HG02885 (cell line): Measurements from ENCODE around the gene CD247.
A peak's percentile ranks its signal among the peaks of the same experiment; 100 is the strongest.
"Not testable (repeated sequence)": the region's sequence is repeated elsewhere in the genome, so short reads cannot be mapped to it uniquely, and the experiment has no call there.

ENCODE experiments used
- ATAC-seq: cut with Tn5 transposase; IDR thresholded peaks from one replicate; pipeline ENCODE4 v1.9.1; 2021; ENCODE audit warnings: mild to moderate bottlenecking; ENCODE audit not compliant: unreplicated experiment, poor library complexity

The CD247 gene

DNA sequence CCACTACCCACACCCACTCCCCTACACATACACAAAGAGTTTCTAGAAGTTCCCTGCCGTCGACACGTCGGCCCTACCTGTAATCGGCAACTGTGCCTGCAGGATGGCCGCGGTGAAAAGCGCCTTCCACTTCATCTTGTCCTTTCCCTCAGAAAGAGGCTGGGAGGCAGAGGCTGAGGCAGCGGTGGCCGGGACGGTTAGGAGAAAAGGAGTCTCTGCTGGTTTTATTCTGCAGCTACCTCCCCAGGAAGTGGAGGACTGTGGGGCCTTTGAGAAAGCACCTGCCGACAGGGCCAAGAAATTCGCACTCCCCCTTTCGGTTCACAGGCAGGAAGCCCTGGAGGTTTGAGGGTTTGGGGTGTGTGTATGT, at the start of gene CD247:
Gene CD247, minus strand, starts transcription at position 199 of the 370 bp plus-strand sequence. Its CDS starts 64 bp downstream, at position 135.
- ATAC-seq = no peak

DNA sequence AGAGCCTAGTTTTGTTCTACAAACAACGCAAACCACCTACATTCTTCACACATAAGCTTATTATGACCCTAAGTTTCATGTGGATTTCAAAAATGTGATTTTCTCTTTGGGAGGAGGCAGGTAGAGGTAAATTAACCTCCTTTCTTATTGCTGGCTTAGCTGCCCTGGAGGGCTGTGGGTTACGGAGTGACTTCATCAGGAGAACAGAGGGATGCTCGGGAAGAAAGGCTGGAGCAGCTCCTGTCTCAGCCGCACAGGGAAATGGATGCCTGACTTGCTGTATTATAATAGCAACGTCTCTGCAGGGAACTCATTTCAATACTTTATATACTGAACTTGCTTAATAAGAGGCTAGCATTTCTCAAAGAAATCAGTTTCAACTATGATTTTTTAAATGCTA, 49.3 kb upstream of the CD247 start:
- ATAC-seq = no peak

DNA sequence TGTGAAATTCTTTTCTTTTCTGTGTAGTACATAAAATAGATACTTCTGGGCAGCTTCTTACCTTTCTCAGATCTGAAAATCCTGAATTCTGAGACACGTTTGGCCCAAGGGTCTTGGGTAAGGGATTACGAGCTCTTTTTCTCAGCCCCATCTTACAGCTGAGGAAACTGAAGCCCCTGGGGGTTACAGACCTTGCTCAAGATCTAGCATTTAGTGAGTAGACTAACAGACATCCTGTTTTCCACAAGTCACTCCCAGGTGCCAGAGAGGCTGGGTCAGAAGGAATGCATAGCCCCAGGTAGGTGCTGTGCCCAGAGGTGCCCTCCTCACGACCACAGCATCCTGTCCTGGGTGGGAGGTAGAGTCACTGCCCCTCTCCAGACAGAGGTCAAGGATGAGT, 48.4 kb upstream of the CD247 start:
- no peak for ATAC-seq

DNA sequence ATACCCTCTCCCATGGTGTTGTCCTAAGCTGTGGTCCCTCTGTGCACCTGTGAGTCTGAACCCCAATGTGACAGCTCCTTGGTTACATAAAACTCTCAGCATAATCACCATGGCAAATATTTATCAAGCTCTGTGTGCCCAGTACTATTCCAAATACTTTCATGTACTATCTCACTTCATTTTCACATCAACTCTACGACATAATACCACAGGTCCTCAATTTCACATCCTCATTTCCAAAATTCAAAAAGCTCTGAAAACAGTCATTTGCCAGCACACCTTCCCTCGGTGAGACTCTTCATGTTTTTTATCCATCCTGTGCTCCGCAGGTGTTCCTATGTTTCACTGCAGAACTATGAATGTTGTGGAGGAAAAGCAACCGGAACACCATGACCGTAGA, 47.6 kb upstream of the CD247 start:
- ATAC-seq = no peak

DNA sequence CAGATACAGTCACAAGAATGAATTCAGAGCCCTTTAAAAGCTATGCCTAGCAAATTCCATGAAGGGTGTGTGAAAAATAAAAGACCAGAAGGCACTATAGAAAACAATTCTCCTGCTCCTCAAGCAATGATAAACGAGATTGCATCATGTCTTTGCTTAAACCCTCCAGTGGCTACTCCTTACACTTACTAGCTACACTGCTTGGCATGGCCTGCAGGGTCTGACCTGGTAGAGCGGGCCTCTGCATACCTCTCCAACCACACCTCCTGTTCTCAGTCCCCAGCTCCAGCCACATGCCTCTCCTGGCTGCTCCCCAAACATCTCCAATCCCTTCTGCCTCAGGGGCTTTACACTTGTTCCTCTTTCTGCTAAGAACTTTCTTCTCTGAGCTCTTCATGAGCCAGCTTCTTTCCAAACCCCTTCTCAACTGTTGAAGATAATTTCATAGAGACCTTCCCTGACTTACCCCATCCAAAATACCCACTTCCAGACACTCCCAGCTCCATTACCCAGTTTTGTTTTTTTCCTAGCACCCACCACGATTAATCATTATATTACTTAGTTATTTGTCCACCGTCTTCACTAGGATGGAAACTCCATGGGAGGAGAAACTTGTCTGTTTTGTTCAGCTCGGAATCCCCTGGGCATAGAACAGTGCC, 46.4 kb upstream of the CD247 start:
- ATAC-seq = no peak

DNA sequence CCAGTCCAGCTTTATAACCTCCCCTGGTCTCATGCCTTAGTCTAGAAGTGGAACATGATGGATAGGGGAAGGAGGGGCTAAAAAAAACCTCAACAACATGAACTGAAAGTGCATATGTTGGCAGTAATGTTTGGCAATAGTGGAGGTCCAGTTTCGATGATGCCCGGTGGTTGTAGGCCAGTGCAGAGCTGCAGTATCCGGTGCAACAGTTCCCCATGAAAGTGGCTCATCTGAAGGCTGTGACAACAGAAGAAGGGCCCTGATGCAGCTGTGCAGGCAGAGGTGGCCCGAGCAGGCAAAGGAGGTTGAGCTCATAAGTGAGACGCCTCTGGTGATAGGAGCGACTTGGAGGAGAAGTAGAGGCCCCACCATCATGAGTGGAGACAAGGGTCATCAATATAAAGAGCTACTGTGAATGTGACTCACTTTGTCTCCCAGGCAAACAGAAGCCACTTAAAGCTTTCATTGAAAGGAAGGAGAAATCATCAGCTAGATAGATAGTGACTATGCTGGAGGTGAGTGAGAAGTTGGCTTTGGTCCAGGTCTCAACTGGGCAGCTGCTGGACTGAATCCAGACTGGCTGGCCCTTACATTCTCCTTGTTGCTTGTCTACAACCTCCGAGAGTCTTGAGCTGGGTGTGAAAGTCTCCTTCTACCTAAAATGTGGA, 45.4 kb upstream of the CD247 start:
- ATAC-seq = no peak

DNA sequence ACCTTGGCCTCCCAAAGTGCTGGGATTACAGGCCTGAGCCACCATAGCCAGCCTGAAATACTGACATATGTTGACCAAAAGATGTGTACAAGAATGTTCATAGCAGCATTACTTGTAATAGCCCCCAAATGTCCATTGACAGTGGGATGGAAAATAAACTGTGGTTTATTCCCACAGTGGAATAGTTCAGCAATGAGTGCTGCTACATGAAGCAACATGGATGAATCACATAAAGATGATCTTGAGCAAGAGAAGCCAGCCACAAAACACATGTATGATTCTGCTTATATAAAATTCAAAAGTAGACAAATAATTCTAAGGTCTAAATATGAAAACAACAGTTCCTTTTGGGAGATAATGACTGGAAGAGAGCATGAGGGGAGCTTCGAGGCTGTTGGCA, 44.4 kb upstream of the CD247 start:
- no peak for ATAC-seq

DNA sequence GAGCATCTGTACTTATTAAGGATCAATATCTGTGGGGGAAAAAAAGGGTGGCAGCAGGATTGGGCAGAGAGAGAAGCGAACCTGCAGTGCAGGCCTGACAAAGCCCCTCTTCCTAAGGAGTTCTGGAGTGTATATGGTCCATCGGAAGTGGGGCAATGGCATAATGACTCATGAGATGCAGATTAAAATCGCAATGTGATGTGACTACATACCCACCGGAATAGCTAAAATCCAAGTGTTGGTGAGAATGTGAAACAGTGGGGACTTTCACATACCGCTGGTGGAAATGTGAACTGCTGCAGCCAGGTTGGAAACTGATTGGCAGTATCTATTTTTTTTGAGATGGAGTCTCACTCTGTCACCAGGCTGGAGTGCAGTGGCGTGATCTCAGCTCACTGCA, 43.4 kb upstream of the CD247 start:
- ATAC-seq = no peak

DNA sequence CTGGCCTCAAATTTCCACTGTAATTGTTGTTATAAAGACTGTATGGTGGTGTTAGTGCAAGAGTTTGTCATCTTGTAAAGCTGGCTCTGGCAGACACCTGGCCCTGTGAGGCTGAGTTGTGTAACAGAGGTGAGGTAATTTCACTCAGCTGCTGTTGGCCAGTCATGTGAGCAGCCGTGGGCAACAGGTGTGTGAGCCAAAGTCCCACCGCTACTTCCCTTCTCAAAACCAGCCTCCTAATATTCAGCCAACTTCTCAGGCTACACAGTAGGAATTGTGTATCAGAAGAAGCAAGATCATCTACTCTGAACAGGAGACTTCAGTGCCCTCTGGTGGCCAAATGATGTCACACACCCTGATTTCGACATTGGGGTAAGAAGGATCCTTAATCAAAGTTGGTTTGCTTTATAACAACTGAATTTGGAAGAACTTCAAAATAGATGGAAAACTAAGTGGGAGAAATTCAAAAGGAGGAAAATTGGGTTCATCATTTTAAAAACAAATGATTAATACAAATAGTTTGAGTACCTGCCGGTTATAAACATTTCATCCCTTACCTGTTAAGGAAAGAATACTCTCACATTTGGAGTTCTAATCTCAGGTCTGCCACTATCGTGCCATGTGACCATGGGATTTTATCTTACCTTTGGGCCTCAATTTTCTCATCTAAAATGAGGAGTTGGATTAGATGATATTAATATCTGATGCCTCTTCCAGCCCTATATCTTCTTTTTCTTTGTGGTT, 37.8 kb upstream of the CD247 start:
- ATAC-seq = peak; percentile 22

DNA sequence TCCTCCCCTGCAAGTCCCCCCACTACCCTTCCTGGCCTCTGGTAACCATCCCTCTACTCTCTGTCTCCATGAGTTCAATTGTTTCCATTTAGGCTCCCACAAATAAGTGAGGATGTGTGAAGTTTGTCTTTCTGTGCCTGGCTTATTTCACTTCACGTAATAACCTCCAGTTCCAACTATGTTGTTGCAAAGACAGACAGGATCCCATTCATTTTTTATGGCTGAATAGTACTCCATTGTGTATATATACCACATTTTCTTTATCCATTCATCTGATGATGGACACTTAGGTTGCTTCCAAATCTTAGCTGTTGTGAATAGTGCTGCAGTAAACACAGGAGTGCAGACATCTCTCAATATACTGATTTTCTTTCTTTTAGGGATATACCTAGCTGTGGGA, 36.7 kb upstream of the CD247 start:
- ATAC-seq = not testable (repeated sequence)

DNA sequence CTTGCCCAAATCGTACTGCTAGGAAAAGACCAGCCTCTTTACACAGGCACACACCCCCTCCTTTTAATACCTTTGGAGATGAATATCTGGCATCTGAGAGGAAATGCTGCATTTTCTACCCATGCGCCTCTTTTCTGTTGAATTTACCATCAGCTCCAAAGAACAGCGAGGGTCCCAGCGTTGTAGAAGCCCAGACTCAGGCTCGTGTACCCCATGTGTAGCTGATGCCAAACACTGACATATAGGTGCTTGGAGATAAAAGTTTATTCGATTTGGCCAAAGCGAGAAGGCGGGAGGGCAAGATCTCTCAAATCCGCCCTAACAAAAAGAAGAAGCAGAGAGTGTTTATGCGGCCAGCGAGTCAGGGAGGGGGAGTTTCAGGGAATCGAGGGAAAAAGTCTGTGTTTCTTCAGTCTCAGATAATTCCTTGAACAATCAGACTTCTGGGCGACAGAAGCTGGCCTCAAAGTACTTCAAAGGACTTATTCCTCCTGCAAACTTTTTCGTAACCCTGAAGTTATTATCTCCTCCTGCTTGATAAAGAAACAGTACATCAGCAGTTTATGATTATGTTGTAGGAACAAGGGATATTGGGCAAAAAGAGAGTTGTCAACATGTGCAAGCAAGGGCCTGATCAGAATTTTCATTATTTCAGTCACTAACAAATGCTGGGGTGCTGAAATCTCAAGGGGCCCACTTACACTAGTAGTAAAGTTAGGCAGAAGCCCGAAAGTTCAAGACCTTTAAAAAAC, 35.9 kb upstream of the CD247 start:
- peak; percentile 22 for ATAC-seq

DNA sequence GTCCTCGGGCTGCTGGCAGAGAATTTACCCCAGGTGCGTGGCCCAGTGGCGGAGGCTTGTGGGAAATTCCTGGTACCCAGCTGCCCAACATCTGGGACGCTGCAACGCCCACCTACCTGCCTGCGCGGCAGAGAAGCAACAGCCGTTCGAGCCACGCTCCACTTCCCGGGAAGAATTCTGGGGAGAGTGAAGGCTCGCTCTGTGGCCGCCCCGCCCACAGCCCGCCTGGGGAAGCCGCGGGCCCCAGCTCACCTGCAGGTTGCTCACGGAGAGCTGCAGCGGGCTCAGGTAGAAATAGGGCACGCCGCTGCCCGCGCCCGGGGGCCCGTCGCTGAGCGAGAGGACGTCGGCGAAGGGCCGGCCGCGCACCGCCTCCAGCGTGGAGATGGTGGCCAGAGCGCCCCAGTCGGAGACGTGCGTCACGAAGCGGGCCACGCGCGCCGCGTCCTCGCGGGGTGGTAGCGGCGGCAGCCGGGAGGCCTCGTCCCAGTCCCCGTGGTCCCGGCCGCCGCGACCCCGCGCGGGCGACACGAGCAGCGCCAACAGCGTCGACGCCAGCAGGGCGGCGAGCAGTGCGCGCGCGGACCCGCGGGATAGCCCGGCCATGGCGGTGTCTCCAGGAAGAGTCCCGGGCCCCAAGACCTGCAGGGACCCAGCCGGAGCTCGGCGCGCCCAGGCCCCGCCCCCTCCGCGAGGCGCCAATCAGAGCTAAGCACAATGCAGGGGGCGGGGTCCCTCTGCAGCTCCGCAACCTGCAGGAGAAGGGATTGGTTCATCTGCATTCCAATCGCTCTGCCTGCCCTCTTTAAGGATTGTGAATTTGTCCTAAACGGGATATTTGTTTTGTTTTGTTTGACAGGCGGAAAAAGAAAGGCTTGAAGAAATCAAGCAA, 35.1 kb upstream of the CD247 start, which contains the start of gene CREG1:
Gene CREG1, minus strand, starts transcription at position 627 of the 892 bp plus-strand sequence.
- ATAC-seq = peak; percentile 99

DNA sequence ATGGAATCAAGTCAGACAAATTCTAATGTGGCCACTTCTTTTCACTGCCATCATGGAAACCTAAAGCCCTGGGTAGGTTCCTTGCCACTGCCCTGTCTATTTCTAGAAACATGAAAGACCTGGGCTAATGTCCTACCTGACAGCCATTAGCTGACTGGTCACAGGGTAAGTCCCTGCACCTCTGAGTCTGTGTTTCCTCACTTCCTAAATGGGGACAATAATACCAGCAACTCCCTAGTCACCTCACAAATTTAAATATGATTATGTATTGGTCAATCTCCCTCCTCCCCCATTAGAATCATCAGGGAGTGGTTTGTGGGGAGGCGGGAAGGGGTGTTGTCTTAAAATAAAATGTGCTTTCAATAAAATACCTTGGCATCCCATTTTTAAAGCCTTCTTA, 33.0 kb upstream of the CD247 start:
- no peak for ATAC-seq

DNA sequence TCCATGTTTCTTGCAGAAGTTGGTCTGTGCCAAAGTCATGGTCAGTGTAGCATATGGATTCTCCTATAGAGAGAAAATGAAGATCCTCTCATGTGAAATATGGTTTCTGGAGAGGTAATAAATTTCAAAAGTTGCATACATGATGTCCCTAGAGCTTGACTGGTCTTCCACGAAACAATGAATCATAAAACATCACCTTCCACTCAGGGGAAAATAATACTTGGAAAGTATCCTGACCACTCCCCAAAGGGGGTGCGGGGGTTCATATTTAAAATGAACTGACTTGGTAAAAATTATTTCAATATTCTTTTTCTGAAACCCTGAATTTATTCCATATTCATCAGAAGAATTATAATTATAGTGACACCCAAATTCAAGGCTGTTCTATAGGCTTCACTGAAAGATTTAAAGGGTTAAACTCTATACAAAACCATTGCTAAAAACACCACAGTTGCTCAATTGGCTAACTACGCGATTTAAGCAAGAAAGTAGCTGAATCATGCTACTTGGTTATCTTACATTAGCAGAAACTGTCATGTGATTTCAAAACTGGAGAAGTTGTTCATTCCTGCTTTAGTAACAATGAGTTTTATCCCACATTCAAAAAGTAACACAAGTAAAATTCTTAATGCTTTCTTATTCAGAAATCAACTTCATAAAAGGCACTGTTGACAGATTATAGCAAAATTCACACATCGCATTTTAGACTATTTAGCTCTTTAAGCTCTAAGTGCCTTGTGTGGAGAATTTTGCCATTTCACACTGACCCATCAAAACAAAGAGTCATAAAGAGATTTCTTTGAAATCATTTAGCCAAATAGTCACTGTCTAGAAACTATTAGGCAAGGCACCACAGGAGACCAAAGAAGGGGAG, 30.0 kb upstream of the CD247 start:
- ATAC-seq = no peak

DNA sequence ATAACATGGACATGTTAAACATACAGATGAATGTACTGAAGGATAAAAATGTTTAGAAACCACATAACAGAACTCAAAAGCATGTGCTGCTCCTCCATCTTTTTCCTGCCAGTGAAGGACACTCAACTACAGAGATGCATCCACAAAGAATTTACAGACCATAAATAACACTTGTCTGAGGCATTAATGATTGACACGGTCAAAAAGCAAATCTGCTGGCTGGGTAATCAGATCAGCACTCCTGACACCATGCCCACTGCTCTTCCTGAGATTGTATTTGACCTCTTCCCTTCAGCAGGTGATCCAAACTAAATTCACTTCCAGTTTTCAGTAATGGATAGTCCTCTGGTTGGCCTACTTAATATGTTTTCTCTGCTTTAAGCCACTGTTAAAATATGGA, 28.6 kb upstream of the CD247 start:
- ATAC-seq = no peak

DNA sequence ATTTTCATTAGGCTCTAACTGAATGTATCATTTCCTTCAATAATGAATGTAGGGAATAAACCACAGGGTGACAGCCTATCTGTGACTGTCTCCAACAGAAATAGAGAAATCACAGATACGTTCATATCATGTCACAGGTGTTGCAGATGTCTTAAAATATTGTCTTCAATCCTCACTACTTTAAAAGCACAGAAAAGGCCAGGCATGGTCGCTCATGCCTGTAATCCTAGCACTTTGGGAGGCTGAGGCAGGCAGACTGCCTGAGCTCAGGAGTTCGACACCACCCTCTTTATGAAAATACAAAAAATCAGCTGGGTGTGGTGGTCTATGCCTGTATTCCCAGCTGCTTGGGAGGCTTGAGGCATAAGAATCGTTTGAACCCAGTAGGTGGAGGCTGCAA, 27.0 kb upstream of the CD247 start:
- no peak for ATAC-seq

DNA sequence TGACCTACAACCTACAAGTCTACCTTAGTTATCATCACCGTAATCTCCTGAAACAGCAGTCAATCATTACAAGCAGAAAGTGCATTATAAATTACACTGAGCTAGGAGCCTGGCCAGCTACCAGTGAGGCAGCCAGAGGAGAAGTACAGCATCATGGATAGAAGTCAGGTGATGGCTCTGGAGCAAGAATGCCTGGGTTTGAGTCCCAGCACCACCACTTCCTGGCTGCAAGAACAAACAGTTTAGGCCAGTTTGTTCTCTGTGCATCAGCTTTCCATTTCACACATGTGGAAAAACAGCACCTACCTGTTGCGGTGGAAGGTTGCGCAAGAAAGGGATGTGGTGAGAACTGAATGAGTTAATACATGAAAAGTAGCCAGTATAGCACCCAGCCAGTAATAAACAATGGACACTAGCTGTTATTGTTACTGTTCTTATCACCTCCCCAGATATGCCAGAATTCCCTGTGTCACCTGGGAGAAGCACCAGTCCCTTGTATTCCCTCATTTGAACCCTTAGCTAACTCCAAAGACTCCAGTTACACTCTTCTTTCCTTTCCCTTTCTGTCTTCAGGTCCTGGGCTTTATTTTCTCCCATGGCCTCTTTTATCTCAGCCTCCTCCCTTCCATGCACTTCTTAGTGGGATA, 26.2 kb upstream of the CD247 start:
- ATAC-seq = no peak

DNA sequence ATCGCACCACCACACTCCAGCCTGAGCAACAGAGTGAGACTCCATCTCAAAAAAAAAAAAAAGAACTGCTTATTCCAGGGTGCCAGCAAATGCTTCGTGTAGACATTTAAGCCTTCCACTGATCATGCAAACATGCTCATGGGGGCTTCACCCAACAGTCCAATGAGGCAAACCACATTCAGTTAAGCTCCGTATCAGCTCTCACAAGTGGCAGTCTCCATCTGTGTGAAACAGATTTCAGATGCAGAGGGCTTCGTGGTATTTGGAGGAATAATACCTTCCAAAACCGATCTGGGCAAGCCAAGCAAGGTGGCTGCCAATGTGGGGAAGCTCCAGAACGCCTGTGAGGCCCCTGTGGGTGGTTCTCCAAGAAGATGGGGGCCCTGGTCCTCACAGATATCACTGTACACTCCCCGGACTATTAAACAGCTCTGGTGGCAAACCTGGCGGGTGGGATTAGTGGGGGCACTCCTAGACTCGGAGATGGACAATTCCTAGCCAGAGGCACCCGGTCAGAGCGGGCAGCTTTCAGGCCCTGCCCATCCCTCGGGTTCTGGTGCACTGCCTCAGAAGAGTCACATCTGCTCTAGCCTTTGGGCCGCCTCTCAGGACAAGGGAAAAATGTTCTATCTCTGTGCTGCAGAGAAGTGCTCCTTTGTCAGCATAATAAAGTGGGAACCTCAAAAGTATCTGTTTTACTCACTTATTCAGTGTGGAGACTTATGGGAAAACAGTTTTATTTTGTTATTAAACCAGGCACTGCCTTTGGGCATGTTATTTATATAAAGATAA, 25.1 kb upstream of the CD247 start:
- ATAC-seq = no peak
